Upper lobe of left lung (tissue), 4 donors: ENCODE results near the gene CCDC18.

Experiments used
- CTCF ChIP-seq, 6 experiments: fragments of 450-650 bp in 4 of 6; fragments of 200-600 bp in 2 of 6; sonication (generic) in 2 of 6; IDR thresholded peaks; one replicate each; pipeline ENCODE4 v1.5.1; 2016 to 2019; ENCODE audit warnings: antibody characterized with exemption in 6 of 6
- POLR2A ChIP-seq, 4 donors: fragments of 450-650 bp; IDR thresholded peaks; one replicate each; pipeline ENCODE4 v1.5.1; 2016 to 2017; ENCODE audit warnings: antibody characterized with exemption in 4 of 4, mild to moderate bottlenecking in 2 of 4
- POLR2AphosphoS5 ChIP-seq, 2 donors: sonication (generic); formaldehyde crosslinking; IDR thresholded peaks; one replicate each; pipeline ENCODE4 v1.5.1; 2017; ENCODE audit warnings: antibody characterized with exemption in 2 of 2

- TF ChIP-seq CTCF (IDR thresholded peaks at IDR 0.05) (no peak), POLR2A (IDR thresholded peaks at IDR 0.05) (no peak), POLR2AphosphoS5 (IDR thresholded peaks at IDR 0.05) (no peak)
Observed at GRCh38 chr1:93262645-93263044, 82.1 kb downstream of the CCDC18 start.
